HG03521 (cell line): Measurements from ENCODE around the gene RIPK1.
"Not testable (repeated sequence)": the region's sequence is repeated elsewhere in the genome, so short reads cannot be mapped to it uniquely, and the experiment has no call there.

Experiments
- ATAC-seq: cut with Tn5 transposase; IDR thresholded peaks from one replicate; pipeline ENCODE4 v1.9.1; 2021; ENCODE audit warnings: mild to moderate bottlenecking, moderate library complexity; ENCODE audit not compliant: unreplicated experiment

Gene RIPK1

GRCh38 chr6:3068329-3069214 lies at the start of gene RIPK1:
TSS of gene RIPK1 (plus strand) at chr6:3068494. CDS start at chr6:3076824, 8,330 bp downstream.
- peak; percentile 86 for ATAC-seq

- ATAC-seq: no peak
Observed at GRCh38 chr6:3019065-3019464, 49.2 kb upstream of the RIPK1 start.

GRCh38 chr6:3019749-3020320 lies 48.5 kb upstream of the RIPK1 start:
- ATAC-seq: no peak

GRCh38 chr6:3020976-3021598 lies 47.2 kb upstream of the RIPK1 start:
- not testable (repeated sequence) for ATAC-seq

GRCh38 chr6:3022765-3023662 lies 45.3 kb upstream of the RIPK1 start:
- ATAC-seq: no peak

- ATAC-seq: peak; percentile 68
Observed at GRCh38 chr6:3023663-3024483, 44.4 kb upstream of the RIPK1 start.

GRCh38 chr6:3026791-3027626 lies 41.3 kb upstream of the RIPK1 start:
- peak; percentile 71 for ATAC-seq

GRCh38 chr6:3028156-3028555 lies 40.1 kb upstream of the RIPK1 start:
- not testable (repeated sequence) for ATAC-seq

- no peak for ATAC-seq
Observed at GRCh38 chr6:3031857-3032640, 36.2 kb upstream of the RIPK1 start.

- no peak for ATAC-seq
Observed at GRCh38 chr6:3032986-3033385, 35.3 kb upstream of the RIPK1 start.

GRCh38 chr6:3033652-3034051 lies 34.6 kb upstream of the RIPK1 start:
- no peak for ATAC-seq

GRCh38 chr6:3035397-3035796 lies 32.9 kb upstream of the RIPK1 start:
- no peak for ATAC-seq

GRCh38 chr6:3036861-3037637 lies 31.2 kb upstream of the RIPK1 start:
- ATAC-seq: no peak

GRCh38 chr6:3037638-3038365 lies 30.5 kb upstream of the RIPK1 start:
- ATAC-seq: no peak

- no peak for ATAC-seq
Observed at GRCh38 chr6:3039384-3039783, 28.9 kb upstream of the RIPK1 start.

GRCh38 chr6:3041147-3041546 lies 27.1 kb upstream of the RIPK1 start:
- no peak for ATAC-seq

GRCh38 chr6:3041606-3042005 lies 26.7 kb upstream of the RIPK1 start:
- ATAC-seq: no peak
